ENCODE data around the gene SHROOM3. TPM values are rescaled to one million over a fixed set of nuclear protein-coding genes. Genes with fewer than 3 reads are reported as not detected.

SHROOM3 gene
- total RNA-seq: not detected

DNA sequence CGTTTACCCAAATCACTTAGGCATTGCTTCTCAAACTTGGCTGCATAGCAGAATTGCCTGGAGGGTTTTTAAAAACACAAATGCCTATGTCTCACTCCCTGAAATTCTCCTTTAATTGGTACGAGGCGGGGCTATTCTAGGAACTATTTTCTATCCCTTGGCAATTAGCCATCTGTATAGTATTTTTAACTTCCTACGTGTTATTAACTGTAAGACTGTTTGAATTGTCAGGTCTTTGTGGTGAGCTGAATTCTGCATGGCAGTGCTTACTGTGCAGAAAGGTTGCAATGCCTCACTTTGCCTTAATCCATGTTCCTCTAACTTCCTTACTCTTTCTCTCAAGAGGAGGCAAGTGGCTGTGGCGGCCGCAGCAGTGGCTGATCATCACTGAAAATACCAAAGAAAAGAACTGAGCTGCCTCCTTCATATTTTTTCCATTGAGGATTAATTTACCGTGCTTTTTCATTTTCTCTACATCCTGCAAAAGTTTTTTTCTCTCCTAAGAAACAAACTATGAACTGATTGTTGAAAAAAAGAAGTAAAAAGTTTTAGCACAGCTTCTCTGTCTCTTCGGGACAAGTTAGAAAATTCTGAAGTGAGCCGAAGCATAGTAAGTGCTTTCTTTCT is at the start of gene SHROOM3:
Gene SHROOM3, plus strand, starts transcription at position 329 of the 627 bp plus-strand sequence. CDS start 824 bp downstream, outside the sequence.
- no peak for ATAC-seq
- Mint-ChIP-seq H3K27ac (no peak within 1 kb of the TSS), H3K27me3 (ENCODE audit: low read depth) (peaks cover 42% of the 10 kb centered on the region), H3K36me3 (ENCODE audit: low read depth) (no peaks in the 10 kb centered on the region), H3K4me3 (no peak within 1 kb of the TSS), H3K4me1 (ENCODE audit: low read depth) (no peaks in the 10 kb centered on the region), H3K9me3 (ENCODE audit: insufficient read depth) (no peaks in the 10 kb centered on the region)
- ChIA-PET POLR2A (interaction anchor here (0.9 kb wide), 1 partner anchor 8 kb away, joined by 3 read pairs; no protein-coding TSS in a partner anchor), CTCF (interaction anchor here (1.0 to 1.8 kb wide), 4 partner anchors 69 to 768 kb away, joined by 3 to 4 read pairs (median 4); no protein-coding TSS in a partner anchor)
- no peak for DNase-seq

DNA sequence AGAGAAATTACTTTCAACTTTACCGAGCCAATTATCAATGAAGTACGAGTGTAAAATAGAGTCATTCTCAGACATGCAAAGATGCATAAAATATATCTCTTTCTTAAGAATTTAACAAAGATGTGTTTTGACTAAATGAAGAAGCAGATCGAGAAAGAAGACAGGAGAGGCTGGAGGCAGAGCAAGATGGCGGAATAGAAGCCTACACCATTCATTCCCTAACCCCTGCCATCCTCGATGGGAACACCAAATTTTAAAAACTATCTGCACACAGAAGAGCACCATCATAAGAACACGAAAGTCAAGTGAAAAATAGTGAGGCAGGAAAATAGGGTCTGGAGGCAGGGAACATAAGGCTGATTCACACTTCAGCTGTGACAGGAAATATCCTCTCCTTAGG is 49.1 kb upstream of the SHROOM3 start:
- peaks cover 17% of the 10 kb centered on the region for H3K27me3 Mint-ChIP-seq (ENCODE audit: low read depth)
- ATAC-seq: no peak
- POLR2A ChIA-PET: no interaction called here
- H3K4me1 Mint-ChIP-seq (ENCODE audit: low read depth): no peaks in the 10 kb centered on the region
- H3K27ac Mint-ChIP-seq: no peak overlapping the region
- no peak for DNase-seq
- CTCF ChIA-PET: no interaction called here
- H3K9me3 Mint-ChIP-seq (ENCODE audit: insufficient read depth): no peaks in the 10 kb centered on the region
- H3K4me3 Mint-ChIP-seq: no peak overlapping the region
- H3K36me3 Mint-ChIP-seq (ENCODE audit: low read depth): no peaks in the 10 kb centered on the region

- peaks cover 24% of the 10 kb centered on the region for H3K27me3 Mint-ChIP-seq (ENCODE audit: low read depth)
These were observed 48.3 kb upstream of the SHROOM3 start for GRCh38 chr4:76386566-76387305.

GRCh38 chr4:76388160-76388908 is 46.7 kb upstream of the SHROOM3 start:
- ChIA-PET POLR2A (no interaction called here), CTCF (interaction anchor here (1.5 to 1.7 kb wide), 2 partner anchors 10 to 209 kb away, joined by 3 to 5 read pairs; no protein-coding TSS in a partner anchor)
- Mint-ChIP-seq H3K4me3 (no peak overlapping the region), H3K9me3 (ENCODE audit: insufficient read depth) (no peaks in the 10 kb centered on the region), H3K27me3 (ENCODE audit: low read depth) (peaks cover 32% of the 10 kb centered on the region), H3K36me3 (ENCODE audit: low read depth) (no peaks in the 10 kb centered on the region), H3K4me1 (ENCODE audit: low read depth) (no peaks in the 10 kb centered on the region), H3K27ac (no peak overlapping the region)
- DNase-seq (no peak), ATAC-seq (no peak)

More at GRCh38 chr4:76386566-76387305, 48.3 kb upstream of the SHROOM3 start:
- ChIA-PET CTCF (interaction anchor here (1.5 kb wide), 1 partner anchor 8 kb away, joined by 5 read pairs; no protein-coding TSS in a partner anchor), POLR2A (no interaction called here)
- Mint-ChIP-seq H3K27ac (no peak overlapping the region), H3K9me3 (ENCODE audit: insufficient read depth) (no peaks in the 10 kb centered on the region), H3K4me1 (ENCODE audit: low read depth) (no peaks in the 10 kb centered on the region), H3K36me3 (ENCODE audit: low read depth) (no peaks in the 10 kb centered on the region), H3K4me3 (no peak overlapping the region)
- DNase-seq (no peak), ATAC-seq (no peak)

- H3K4me1 Mint-ChIP-seq (ENCODE audit: low read depth): no peaks in the 10 kb centered on the region
- H3K36me3 Mint-ChIP-seq (ENCODE audit: low read depth): no peaks in the 10 kb centered on the region
- H3K9me3 Mint-ChIP-seq (ENCODE audit: insufficient read depth): no peaks in the 10 kb centered on the region
- no peak overlapping the region for H3K4me3 Mint-ChIP-seq
- ChIA-PET CTCF (no interaction called here), POLR2A (interaction anchor here (0.5 kb wide), 1 partner anchor 676 kb away, joined by 3 read pairs; no protein-coding TSS in a partner anchor)
- DNase-seq: no peak
- H3K27me3 Mint-ChIP-seq (ENCODE audit: low read depth): peaks cover 23% of the 10 kb centered on the region
- H3K27ac Mint-ChIP-seq: no peak overlapping the region
- ATAC-seq: no peak
These were observed 33.4 kb upstream of the SHROOM3 start for GRCh38 chr4:76401654-76402053.

- no peak overlapping the region for H3K27ac Mint-ChIP-seq
- ATAC-seq: no peak
- CTCF ChIA-PET: no interaction called here
These were observed 28.9 kb upstream of the SHROOM3 start for GRCh38 chr4:76406081-76406480.

GRCh38 chr4:76407440-76408119 is 27.4 kb upstream of the SHROOM3 start:
- ChIA-PET POLR2A (no interaction called here), CTCF (no interaction called here)
- no peaks in the 10 kb centered on the region for H3K4me1 Mint-ChIP-seq (ENCODE audit: low read depth)
- no peak overlapping the region for H3K4me3 Mint-ChIP-seq
- H3K27ac Mint-ChIP-seq: no peak overlapping the region
- H3K27me3 Mint-ChIP-seq (ENCODE audit: low read depth): peaks cover 20% of the 10 kb centered on the region
- ATAC-seq (no peak), DNase-seq (no peak)
- no peaks in the 10 kb centered on the region for H3K9me3 Mint-ChIP-seq (ENCODE audit: insufficient read depth)
- H3K36me3 Mint-ChIP-seq (ENCODE audit: low read depth): no peaks in the 10 kb centered on the region

More at GRCh38 chr4:76406081-76406480, 28.9 kb upstream of the SHROOM3 start:
- Mint-ChIP-seq H3K9me3 (ENCODE audit: insufficient read depth) (no peaks in the 10 kb centered on the region), H3K27me3 (ENCODE audit: low read depth) (peaks cover 24% of the 10 kb centered on the region), H3K4me1 (ENCODE audit: low read depth) (no peaks in the 10 kb centered on the region), H3K4me3 (no peak overlapping the region), H3K36me3 (ENCODE audit: low read depth) (no peaks in the 10 kb centered on the region)
- POLR2A ChIA-PET: no interaction called here
- no peak for DNase-seq

DNA sequence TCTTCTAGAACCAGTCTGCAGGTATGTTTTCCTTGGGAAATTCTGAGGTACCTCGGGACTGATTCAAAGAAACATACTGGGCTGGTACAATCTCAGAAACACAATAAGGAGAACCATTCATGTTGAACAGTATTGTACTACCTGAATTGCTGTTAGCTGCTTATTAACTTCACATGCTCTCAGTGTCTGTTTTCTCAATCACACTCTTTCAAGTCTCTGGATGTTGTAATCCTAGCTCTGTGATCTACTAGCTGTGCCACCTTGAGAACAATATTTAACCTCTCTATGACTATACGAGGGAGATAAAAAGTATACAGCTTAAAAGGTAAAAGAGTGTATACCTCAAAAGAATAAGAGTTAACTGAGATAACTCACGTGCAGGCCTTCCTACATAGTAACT is 24.4 kb upstream of the SHROOM3 start:
- Mint-ChIP-seq H3K27ac (no peak overlapping the region), H3K4me3 (no peak overlapping the region), H3K27me3 (ENCODE audit: low read depth) (peaks cover 7% of the 10 kb centered on the region), H3K9me3 (ENCODE audit: insufficient read depth) (no peaks in the 10 kb centered on the region), H3K36me3 (ENCODE audit: low read depth) (no peaks in the 10 kb centered on the region), H3K4me1 (ENCODE audit: low read depth) (no peaks in the 10 kb centered on the region)
- ATAC-seq (no peak), DNase-seq (no peak)
- ChIA-PET CTCF (no interaction called here), POLR2A (no interaction called here)

- no peak for DNase-seq
- H3K27ac Mint-ChIP-seq: no peak overlapping the region
- no peaks in the 10 kb centered on the region for H3K36me3 Mint-ChIP-seq (ENCODE audit: low read depth)
- H3K9me3 Mint-ChIP-seq (ENCODE audit: insufficient read depth): no peaks in the 10 kb centered on the region
- H3K4me1 Mint-ChIP-seq (ENCODE audit: low read depth): peaks cover 7% of the 10 kb centered on the region
- ATAC-seq: no peak
- H3K27me3 Mint-ChIP-seq (ENCODE audit: low read depth): peaks cover 22% of the 10 kb centered on the region
- POLR2A ChIA-PET: no interaction called here
- CTCF ChIA-PET: interaction anchor here (1.3 kb wide), 1 partner anchor 10 kb away, joined by 3 read pairs; no protein-coding TSS in a partner anchor
- no peak overlapping the region for H3K4me3 Mint-ChIP-seq
These were observed 14.8 kb upstream of the SHROOM3 start for GRCh38 chr4:76420188-76420761.

- Mint-ChIP-seq H3K4me1 (ENCODE audit: low read depth) (peaks cover 7% of the 10 kb centered on the region), H3K27me3 (ENCODE audit: low read depth) (peaks cover 25% of the 10 kb centered on the region), H3K9me3 (ENCODE audit: insufficient read depth) (no peaks in the 10 kb centered on the region), H3K4me3 (peak within 1 kb of the TSS; percentile 39), H3K27ac (no peak within 1 kb of the TSS), H3K36me3 (ENCODE audit: low read depth) (no peaks in the 10 kb centered on the region)
- POLR2A ChIA-PET: no interaction called here
- CTCF ChIA-PET: interaction anchor here (1.1 to 1.3 kb wide), 2 partner anchors 9 kb away, joined by 3 to 4 read pairs; no protein-coding TSS in a partner anchor
- DNase-seq (no peak), ATAC-seq (peak; percentile 75)
These were observed 14.1 kb upstream of the SHROOM3 start, which contains the start of gene CCDC158 for GRCh38 chr4:76420762-76421581. CCDC158 (minus strand) TSS chr4:76421141; CDS start chr4:76403207, 17,934 bp downstream.
